ENCODE results near the gene STARD13. TPM values are rescaled to one million over a fixed set of nuclear protein-coding genes. Genes with fewer than 3 reads are reported as not detected.

The STARD13 gene
- total RNA-seq, 4 donors from 2014 or later: 9.5 to 33.9 (median 30.3) TPM

GRCh38 chr13:33150662-33151061 lies 134.9 kb downstream of the STARD13 start:
- Histone ChIP-seq H3K27me3 (no peaks in the 10 kb centered on the region), H3K4me3 (no peak overlapping the region), H3K9me3 (no peaks in the 10 kb centered on the region), H3K27ac (no peak overlapping the region), H3K4me1 (peaks cover 0 to 6% (median 0%) of the 10 kb centered on the region in 4 donors), H3K36me3 (no peaks in the 10 kb centered on the region)
- no peak for DNase-seq
- TF ChIP-seq POLR2A (IDR thresholded peaks at IDR 0.05) (no peak), CTCF (IDR thresholded peaks at IDR 0.05) (no peak)

GRCh38 chr13:33150126-33150525 lies 135.4 kb downstream of the STARD13 start:
- no peak for TF ChIP-seq CTCF (IDR thresholded peaks at IDR 0.05)
- TF ChIP-seq POLR2A (IDR thresholded peaks at IDR 0.05): no peak
- H3K4me3 ChIP-seq: no peak overlapping the region
- no peak overlapping the region for H3K27ac ChIP-seq
- no peaks in the 10 kb centered on the region for H3K27me3 ChIP-seq
- H3K9me3 ChIP-seq: no peaks in the 10 kb centered on the region
- no peak for DNase-seq
- H3K36me3 ChIP-seq: no peaks in the 10 kb centered on the region
- peaks cover 0 to 6% (median 0%) of the 10 kb centered on the region in 4 donors for H3K4me1 ChIP-seq

- H3K36me3 ChIP-seq: no peaks in the 10 kb centered on the region
- no peak for TF ChIP-seq CTCF (IDR thresholded peaks at IDR 0.05)
- no peak for TF ChIP-seq POLR2A (IDR thresholded peaks at IDR 0.05)
- no peaks in the 10 kb centered on the region for H3K9me3 ChIP-seq
- H3K4me3 ChIP-seq: no peak overlapping the region
- H3K27ac ChIP-seq: no peak overlapping the region
- no peaks in the 10 kb centered on the region for H3K27me3 ChIP-seq
- no peak for DNase-seq
- H3K4me1 ChIP-seq: no peaks in the 10 kb centered on the region
Observed at GRCh38 chr13:33147832-33148231, 137.7 kb downstream of the STARD13 start.

- DNase-seq: no peak
- H3K27me3 ChIP-seq: no peaks in the 10 kb centered on the region
- H3K27ac ChIP-seq: no peak overlapping the region
- H3K4me1 ChIP-seq: no peaks in the 10 kb centered on the region
- H3K4me3 ChIP-seq: no peak overlapping the region
- no peaks in the 10 kb centered on the region for H3K36me3 ChIP-seq
- H3K9me3 ChIP-seq: no peaks in the 10 kb centered on the region
- no peak for TF ChIP-seq POLR2A (IDR thresholded peaks at IDR 0.05)
- TF ChIP-seq CTCF (IDR thresholded peaks at IDR 0.05): no peak
Observed at GRCh38 chr13:33146843-33147611, 138.5 kb downstream of the STARD13 start.

- no peaks in the 10 kb centered on the region for H3K4me1 ChIP-seq
- H3K4me3 ChIP-seq: no peak overlapping the region
- H3K27ac ChIP-seq: no peak overlapping the region
- no peak for DNase-seq
- TF ChIP-seq POLR2A (IDR thresholded peaks at IDR 0.05) (no peak), CTCF (IDR thresholded peaks at IDR 0.05) (no peak)
- no peaks in the 10 kb centered on the region for H3K36me3 ChIP-seq
- H3K9me3 ChIP-seq: no peaks in the 10 kb centered on the region
- H3K27me3 ChIP-seq: no peaks in the 10 kb centered on the region
Observed at GRCh38 chr13:33145667-33146066, 139.9 kb downstream of the STARD13 start.
